ENCODE measurements around the gene SLC20A1.
"Not testable (repeated sequence)": the region's sequence is repeated elsewhere in the genome, so short reads cannot be mapped to it uniquely, and the experiment has no call there.

Gene SLC20A1

DNA sequence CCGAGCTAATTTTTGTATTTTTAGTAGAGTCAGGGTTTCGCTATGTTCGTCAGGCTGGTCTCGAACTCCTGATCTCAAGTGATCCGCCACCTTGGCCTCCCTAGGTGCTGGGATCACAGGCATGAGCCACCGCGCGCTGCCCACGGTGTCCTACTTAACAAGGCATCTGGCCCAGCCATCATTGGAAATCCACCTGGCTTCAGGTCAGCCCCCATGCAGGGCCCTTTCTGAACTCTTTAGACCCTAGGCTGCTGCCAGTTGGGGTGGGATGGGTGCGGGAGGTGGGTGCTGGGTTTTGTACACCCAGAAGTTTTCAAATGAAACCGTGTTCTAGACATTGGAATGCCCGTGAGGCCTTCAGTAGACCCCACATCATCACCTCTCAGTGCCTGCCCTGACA lies 48.4 kb downstream of the SLC20A1 start:
- no peak overlapping the region for H3K4me3 ChIP-seq (ENCODE audit: low read depth, low read length)
- DNase-seq (ENCODE audit: low read depth), result no peak

DNA sequence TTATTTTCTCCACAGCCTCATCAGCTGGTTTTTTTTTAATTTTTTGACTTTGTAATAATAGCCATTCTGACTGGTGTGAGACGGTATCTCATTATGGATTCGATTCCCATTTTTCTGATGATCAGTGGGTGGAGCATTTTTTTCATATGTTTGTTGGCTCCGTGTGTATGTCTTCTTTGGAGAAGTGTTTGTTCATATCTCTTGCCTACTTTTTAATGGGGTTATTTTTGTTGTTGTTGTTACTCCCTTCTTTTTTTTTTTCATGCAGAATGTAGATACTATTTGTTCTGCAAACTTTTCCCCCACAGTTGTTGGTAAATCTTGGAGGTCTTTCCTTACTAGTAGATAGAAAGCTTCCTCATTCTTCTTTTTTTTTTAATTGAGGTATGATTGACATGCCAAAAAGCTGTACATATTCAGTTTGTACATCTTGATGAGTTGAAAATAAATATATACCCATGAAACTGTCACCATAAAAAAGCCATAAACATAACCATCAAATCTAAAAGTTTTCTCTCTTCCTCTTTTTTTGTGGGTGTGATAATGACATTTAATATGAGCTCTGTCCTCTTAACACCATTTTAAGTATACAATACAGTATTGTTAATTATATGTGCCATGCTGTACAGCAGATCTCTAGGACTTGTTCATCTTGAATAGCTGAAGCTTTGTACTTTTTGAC lies 53.2 kb downstream of the SLC20A1 start:
- no peak for DNase-seq (ENCODE audit: low read depth)
- H3K4me3 ChIP-seq (ENCODE audit: low read depth, low read length), result no peak overlapping the region

GRCh38 chr2:112699984-112700667 lies 54.4 kb downstream of the SLC20A1 start:
- no peak for DNase-seq (ENCODE audit: low read depth)
- H3K4me3 ChIP-seq (ENCODE audit: low read depth, low read length), result no peak overlapping the region

DNA sequence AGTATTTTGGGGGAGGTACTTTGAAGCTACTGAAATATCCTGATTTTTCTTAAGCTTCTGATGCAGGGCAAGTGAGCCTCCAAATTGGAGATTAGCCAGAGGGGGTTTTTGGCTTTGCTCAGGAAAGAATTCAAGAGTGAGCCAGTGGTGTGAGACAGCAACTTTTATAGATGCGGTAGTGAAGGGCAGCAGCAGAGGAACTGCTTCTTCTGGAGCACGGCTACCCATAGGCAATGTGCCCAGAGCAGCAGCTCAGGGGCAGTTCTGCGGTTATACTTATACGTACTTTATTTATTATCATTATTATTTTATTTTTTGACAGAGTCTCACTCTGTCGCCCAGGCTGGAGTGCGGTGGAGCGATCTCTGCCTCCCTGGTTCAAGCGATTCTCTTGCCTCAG lies 55.3 kb downstream of the SLC20A1 start:
- DNase-seq (ENCODE audit: low read depth), result no peak
- no peak overlapping the region for H3K4me3 ChIP-seq (ENCODE audit: low read depth, low read length)

GRCh38 chr2:112703684-112704083 lies 57.9 kb downstream of the SLC20A1 start:
- no peak for DNase-seq (ENCODE audit: low read depth)

DNA sequence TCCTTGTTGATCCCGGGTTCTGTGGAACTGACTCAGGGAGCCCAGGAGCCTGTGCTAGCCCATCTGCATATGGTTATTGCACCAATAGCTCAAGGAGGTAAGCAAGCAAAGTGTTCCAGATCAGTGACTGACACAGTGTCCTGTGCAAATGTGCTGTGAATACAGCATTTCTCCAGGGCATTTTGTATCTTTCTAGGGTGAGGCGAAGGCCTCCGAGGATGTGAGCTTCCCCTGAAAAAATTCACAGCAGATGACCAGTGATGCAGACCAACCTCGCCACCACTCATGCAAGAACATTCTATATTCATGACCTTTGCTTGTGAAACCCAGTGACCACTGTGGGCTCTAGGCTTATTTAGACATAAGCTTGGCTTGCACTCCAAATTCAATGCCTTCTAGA lies 59.8 kb downstream of the SLC20A1 start:
- no peak for DNase-seq (ENCODE audit: low read depth)

More at GRCh38 chr2:112703684-112704083, 57.9 kb downstream of the SLC20A1 start:
- H3K4me3 ChIP-seq (ENCODE audit: low read depth, low read length), result no peak overlapping the region

DNA sequence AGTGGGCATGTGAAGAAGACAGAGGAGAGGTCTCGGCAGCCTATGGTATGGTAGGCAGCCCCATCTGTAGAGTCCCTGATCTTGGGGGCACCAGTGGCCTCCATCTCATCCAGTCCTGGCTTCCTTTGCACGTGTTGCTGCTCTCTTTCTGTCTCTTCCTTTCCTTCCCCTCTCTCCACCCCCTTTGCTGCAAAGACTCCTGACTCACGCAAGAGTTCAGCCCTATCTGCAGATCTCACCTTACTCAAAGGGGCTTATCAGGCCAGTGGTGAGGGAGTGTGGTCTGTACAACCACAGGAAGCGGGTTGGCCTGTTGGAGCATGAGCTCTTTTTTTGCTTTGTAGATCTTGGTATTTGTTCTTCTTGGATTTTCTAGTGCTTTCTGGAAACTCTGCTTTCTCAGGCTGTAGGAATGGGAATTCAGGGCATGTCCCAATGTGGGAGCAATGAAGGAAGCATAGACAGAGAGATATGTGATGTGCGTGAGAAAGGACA lies 60.5 kb downstream of the SLC20A1 start:
- no peak overlapping the region for H3K4me3 ChIP-seq (ENCODE audit: low read depth, low read length)
- DNase-seq (ENCODE audit: low read depth), result no peak

More for the DNA sequence above, 59.8 kb downstream of the SLC20A1 start:
- no peak overlapping the region for H3K4me3 ChIP-seq (ENCODE audit: low read depth, low read length)

DNA sequence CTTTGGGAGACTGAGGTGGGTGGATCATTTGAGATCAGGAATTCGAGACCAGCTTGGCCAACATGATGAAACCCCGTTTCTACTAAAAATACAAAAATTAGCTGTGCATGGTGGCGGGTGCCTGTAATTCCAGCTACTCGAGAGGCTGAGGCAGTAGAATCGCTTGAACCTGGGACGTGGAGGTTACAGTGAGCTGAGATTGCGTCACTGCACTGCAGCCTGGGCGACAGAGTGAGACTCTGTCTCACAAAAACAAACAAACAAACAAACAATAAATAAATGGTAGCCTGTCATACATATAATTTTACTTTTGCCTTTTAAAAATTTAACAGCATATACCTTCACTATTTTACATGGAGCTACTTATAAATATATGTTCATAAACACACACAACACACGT lies 61.2 kb downstream of the SLC20A1 start:
- DNase-seq (ENCODE audit: low read depth); H3K4me3 ChIP-seq (ENCODE audit: low read depth, low read length): not testable (repeated sequence)

- no peak overlapping the region for H3K4me3 ChIP-seq (ENCODE audit: low read depth, low read length)
These were observed 63.2 kb downstream of the SLC20A1 start for GRCh38 chr2:112708968-112709367.

GRCh38 chr2:112709703-112710102 lies 64.0 kb downstream of the SLC20A1 start:
- no peak overlapping the region for H3K4me3 ChIP-seq (ENCODE audit: low read depth, low read length)
- no peak for DNase-seq (ENCODE audit: low read depth)

More at GRCh38 chr2:112708968-112709367, 63.2 kb downstream of the SLC20A1 start:
- DNase-seq (ENCODE audit: low read depth), result no peak

GRCh38 chr2:112710956-112711750 lies 65.4 kb downstream of the SLC20A1 start:
- no peak overlapping the region for H3K4me3 ChIP-seq (ENCODE audit: low read depth, low read length)
- no peak for DNase-seq (ENCODE audit: low read depth)

DNA sequence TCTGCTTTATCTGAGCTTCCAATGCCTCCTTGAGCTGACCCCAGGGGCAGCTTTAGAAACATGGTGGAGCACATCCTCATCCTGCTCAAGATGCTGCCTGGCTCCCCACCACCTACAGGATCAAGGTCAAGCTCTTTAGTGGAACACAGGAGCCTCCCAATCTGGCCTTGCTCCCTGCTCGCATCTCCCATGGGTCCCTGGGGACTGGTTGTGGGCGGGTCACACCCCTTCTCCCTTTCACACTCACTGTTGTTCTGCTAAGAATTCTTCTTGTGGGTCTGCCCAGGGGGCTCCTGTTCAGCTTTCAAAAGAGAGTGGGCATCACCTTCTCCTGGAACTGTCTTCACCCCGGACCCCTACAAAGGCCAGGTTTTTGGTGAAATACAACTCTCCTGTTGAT lies 66.7 kb downstream of the SLC20A1 start:
- no peak for DNase-seq (ENCODE audit: low read depth)
- H3K4me3 ChIP-seq (ENCODE audit: low read depth, low read length), result no peak overlapping the region

- H3K4me3 ChIP-seq (ENCODE audit: low read depth, low read length), result no peak overlapping the region
- DNase-seq (ENCODE audit: low read depth), result no peak
These were observed 67.3 kb downstream of the SLC20A1 start for GRCh38 chr2:112712903-112713584.
